Astrocyte (in vitro differentiated cells and primary cell): ENCODE measurements around the gene ALOX12. TPM values are rescaled to one million over a fixed set of nuclear protein-coding genes. Genes with fewer than 3 reads are reported as not detected.
A peak's percentile ranks its signal among the peaks of the same experiment; 100 is the strongest.

Experiments used
- DNase-seq: peaks from one replicate; pipeline ENCODE4 v3.0.0-alpha.2; 2010; ENCODE audit warnings: low read depth
- FAIRE-seq: peaks from 2 replicates; lab custom pipeline; 2011; peaks lifted over from hg19 to GRCh38; lab: Jason Lieb, UNC
- H2AFZ ChIP-seq: 2 replicates; pipeline ENCODE4 v1.6.0; 2012; ENCODE audit warnings: low read depth, low read length, inconsistent platforms
- H3K27ac ChIP-seq: 2 replicates; pipeline ENCODE4 v1.5.1; 2011; ENCODE audit warnings: low read depth, low read length, inconsistent platforms
- H3K27me3 ChIP-seq: 2 replicates; pipeline ENCODE4 v1.6.0; 2011; ENCODE audit warnings: low read length, inconsistent platforms; ENCODE audit not compliant: insufficient read depth
- H3K36me3 ChIP-seq: 2 replicates; pipeline ENCODE4 v1.5.1; 2011; ENCODE audit warnings: low read length, inconsistent platforms; ENCODE audit not compliant: insufficient read depth
- H3K4me1 ChIP-seq: 2 replicates; pipeline ENCODE4 v1.5.1; 2011; ENCODE audit warnings: low read length, inconsistent platforms; ENCODE audit not compliant: insufficient read depth
- H3K4me2 ChIP-seq: 2 replicates; pipeline ENCODE4 v1.6.0; 2012; ENCODE audit warnings: low read length, inconsistent platforms
- H3K4me3 ChIP-seq: 2 replicates; pipeline ENCODE4 v1.5.1; 2011; ENCODE audit warnings: low read depth, mild to moderate bottlenecking, low read length, inconsistent platforms; ENCODE audit not compliant: insufficient read depth
- H3K79me2 ChIP-seq: 2 replicates; pipeline ENCODE4 v1.6.0; 2012; ENCODE audit warnings: mild to moderate bottlenecking, low read length, inconsistent platforms; ENCODE audit not compliant: insufficient read depth
- H3K9ac ChIP-seq: 2 replicates; pipeline ENCODE4 v1.6.0; 2012; ENCODE audit warnings: mild to moderate bottlenecking, low read length, inconsistent platforms
- H3K9me3 ChIP-seq: 2 replicates; pipeline ENCODE4 v1.5.1; 2012; ENCODE audit warnings: low read depth, mild to moderate bottlenecking, low read length, inconsistent platforms; ENCODE audit not compliant: insufficient read depth
- H4K20me1 ChIP-seq: 2 replicates; pipeline ENCODE4 v1.6.0; 2012; ENCODE audit warnings: low read length, inconsistent platforms; ENCODE audit not compliant: insufficient read depth
- H3K27ac Mint-ChIP-seq: one replicate; pipeline ENCODE4 v1.8.0; 2021; ENCODE audit warnings: mild to moderate bottlenecking, mixed read lengths; ENCODE audit not compliant: unreplicated experiment
- H3K27me3 Mint-ChIP-seq: one replicate; pipeline ENCODE4 v1.8.0; 2021; ENCODE audit warnings: low read depth, mixed read lengths; ENCODE audit not compliant: unreplicated experiment
- H3K36me3 Mint-ChIP-seq: one replicate; pipeline ENCODE4 v1.8.0; 2021; ENCODE audit warnings: low read depth, mixed read lengths; ENCODE audit not compliant: unreplicated experiment
- H3K4me1 Mint-ChIP-seq: one replicate; pipeline ENCODE4 v1.8.0; 2021; ENCODE audit warnings: low read depth, mixed read lengths; ENCODE audit not compliant: unreplicated experiment
- H3K4me3 Mint-ChIP-seq: one replicate; pipeline ENCODE4 v1.8.0; 2021; ENCODE audit warnings: mild to moderate bottlenecking, moderate library complexity, mixed read lengths; ENCODE audit not compliant: unreplicated experiment
- H3K9me3 Mint-ChIP-seq: one replicate; pipeline ENCODE4 v1.8.0; 2021; ENCODE audit warnings: mild to moderate bottlenecking, mixed read lengths; ENCODE audit not compliant: unreplicated experiment
- EZH2 ChIP-seq: IDR thresholded peaks from 2 replicates; pipeline ENCODE4 v1.6.1; 2012; ENCODE audit warnings: mild to moderate bottlenecking, low read length, inconsistent platforms; ENCODE audit not compliant: insufficient read depth
- total RNA-seq: library from RNA; stranded (reverse); gene quantifications from 2 replicates; pipeline ENCODE4 v1.2.1, GENCODE V29; 2021
- TF ChIP-seq, protein P1 (sequence below): IDR thresholded peaks from 2 replicates; pipeline ENCODE4 v1.5.1; 2011; ENCODE audit warnings: low read depth, mild to moderate bottlenecking, inconsistent platforms, low read length, moderate library complexity; ENCODE audit not compliant: insufficient read depth

The ALOX12 gene
- total RNA-seq, 1 donor from 2014 or later, result not detected

DNA sequence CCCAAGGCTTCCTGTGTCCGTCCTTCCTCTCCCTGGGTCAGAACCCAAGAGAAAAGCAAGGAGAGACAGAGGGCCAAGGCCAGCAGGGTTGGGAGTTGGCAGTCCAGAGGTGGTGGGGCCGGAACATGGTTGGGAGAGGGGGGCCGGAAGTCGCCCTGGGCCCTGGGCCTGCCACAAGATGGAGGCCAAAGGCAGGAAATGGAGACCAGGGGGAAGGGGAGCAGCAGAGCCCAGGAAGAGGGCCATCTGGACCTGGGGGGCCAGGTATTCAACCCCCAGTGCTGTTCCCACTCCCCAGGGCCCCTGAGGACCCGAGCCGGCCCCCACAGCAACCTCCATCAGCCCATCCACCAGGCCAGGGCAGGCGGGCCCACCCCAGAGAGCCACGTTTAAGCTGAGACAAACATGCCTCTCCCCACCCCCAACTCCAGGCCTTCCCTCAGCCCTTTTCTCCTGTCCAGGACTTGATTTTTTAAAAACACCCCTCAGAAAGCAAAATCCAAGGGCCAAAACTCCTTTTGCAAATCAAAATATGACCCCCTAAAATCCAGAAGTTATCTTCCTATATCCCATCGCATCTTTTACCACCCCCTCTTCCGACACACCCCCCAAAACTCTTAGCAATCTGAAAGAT is 22.6 kb downstream of the ALOX12 start:
- Histone ChIP-seq H3K27me3 (peaks cover 10% of the 10 kb centered on the region), H3K79me2 (peaks cover 5% of the 10 kb centered on the region), H3K27ac (no peak overlapping the region), H3K36me3 (no peaks in the 10 kb centered on the region), H3K9ac (no peak overlapping the region), H3K9me3 (no peaks in the 10 kb centered on the region), H3K4me1 (peaks cover 24% of the 10 kb centered on the region), H4K20me1 (no peaks in the 10 kb centered on the region), H3K4me2 (no peak overlapping the region), H3K4me3 (no peak overlapping the region), H2AFZ (no peak overlapping the region)
- FAIRE-seq, result no peak
- peaks cover 25% of the 10 kb centered on the region for H3K27me3 Mint-ChIP-seq
- H3K27ac Mint-ChIP-seq, result no peak overlapping the region
- peaks cover 22% of the 10 kb centered on the region for H3K4me1 Mint-ChIP-seq
- no peaks in the 10 kb centered on the region for H3K9me3 Mint-ChIP-seq
- no peak for DNase-seq
- H3K36me3 Mint-ChIP-seq, result peaks cover 8% of the 10 kb centered on the region
- no peak for TF ChIP-seq EZH2
- TF ChIP-seq, protein P1, sequence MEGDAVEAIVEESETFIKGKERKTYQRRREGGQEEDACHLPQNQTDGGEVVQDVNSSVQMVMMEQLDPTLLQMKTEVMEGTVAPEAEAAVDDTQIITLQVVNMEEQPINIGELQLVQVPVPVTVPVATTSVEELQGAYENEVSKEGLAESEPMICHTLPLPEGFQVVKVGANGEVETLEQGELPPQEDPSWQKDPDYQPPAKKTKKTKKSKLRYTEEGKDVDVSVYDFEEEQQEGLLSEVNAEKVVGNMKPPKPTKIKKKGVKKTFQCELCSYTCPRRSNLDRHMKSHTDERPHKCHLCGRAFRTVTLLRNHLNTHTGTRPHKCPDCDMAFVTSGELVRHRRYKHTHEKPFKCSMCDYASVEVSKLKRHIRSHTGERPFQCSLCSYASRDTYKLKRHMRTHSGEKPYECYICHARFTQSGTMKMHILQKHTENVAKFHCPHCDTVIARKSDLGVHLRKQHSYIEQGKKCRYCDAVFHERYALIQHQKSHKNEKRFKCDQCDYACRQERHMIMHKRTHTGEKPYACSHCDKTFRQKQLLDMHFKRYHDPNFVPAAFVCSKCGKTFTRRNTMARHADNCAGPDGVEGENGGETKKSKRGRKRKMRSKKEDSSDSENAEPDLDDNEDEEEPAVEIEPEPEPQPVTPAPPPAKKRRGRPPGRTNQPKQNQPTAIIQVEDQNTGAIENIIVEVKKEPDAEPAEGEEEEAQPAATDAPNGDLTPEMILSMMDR, result no peak
- H3K4me3 Mint-ChIP-seq, result no peak overlapping the region

DNA sequence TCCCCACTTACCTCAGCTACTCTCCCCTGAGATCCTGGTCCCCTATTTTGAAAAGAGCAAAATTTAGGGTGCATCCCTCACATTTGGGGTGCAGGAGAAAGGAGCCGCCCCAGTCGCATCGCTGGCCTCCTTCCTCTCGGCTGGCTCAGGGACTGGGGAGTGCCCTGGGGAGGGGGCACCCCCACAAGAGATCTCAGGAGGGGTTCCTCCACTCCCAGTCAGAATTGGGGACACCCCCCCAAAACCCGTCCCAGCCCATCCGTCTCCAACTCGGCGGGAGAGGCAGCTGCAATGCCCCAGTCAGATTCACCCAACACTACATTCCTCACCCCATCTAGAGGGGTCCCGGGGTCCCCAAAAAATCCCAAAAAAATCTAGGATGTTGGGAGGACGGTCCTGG is 23.5 kb downstream of the ALOX12 start:
- H3K27me3 ChIP-seq, result peaks cover 10% of the 10 kb centered on the region
- H3K9ac ChIP-seq, result peak overlapping the region; percentile 73
- H3K4me2 ChIP-seq, result peak overlapping the region; percentile 86
- DNase-seq (no peak), FAIRE-seq (no peak)
- Mint-ChIP-seq H3K4me3 (no peak overlapping the region), H3K4me1 (peaks cover 15% of the 10 kb centered on the region), H3K27ac (no peak overlapping the region), H3K9me3 (no peaks in the 10 kb centered on the region), H3K36me3 (peaks cover 7% of the 10 kb centered on the region), H3K27me3 (peaks cover 27% of the 10 kb centered on the region)
- no peaks in the 10 kb centered on the region for H3K9me3 ChIP-seq
- H3K4me3 ChIP-seq, result peak overlapping the region; percentile 49
- peak overlapping the region; percentile 97 for H2AFZ ChIP-seq
- H3K4me1 ChIP-seq, result peaks cover 15% of the 10 kb centered on the region
- H3K36me3 ChIP-seq, result no peaks in the 10 kb centered on the region
- H3K79me2 ChIP-seq, result no peaks in the 10 kb centered on the region
- no peak for TF ChIP-seq EZH2
- TF ChIP-seq, protein P1, result no peak
- no peak overlapping the region for H3K27ac ChIP-seq
- no peaks in the 10 kb centered on the region for H4K20me1 ChIP-seq

DNA sequence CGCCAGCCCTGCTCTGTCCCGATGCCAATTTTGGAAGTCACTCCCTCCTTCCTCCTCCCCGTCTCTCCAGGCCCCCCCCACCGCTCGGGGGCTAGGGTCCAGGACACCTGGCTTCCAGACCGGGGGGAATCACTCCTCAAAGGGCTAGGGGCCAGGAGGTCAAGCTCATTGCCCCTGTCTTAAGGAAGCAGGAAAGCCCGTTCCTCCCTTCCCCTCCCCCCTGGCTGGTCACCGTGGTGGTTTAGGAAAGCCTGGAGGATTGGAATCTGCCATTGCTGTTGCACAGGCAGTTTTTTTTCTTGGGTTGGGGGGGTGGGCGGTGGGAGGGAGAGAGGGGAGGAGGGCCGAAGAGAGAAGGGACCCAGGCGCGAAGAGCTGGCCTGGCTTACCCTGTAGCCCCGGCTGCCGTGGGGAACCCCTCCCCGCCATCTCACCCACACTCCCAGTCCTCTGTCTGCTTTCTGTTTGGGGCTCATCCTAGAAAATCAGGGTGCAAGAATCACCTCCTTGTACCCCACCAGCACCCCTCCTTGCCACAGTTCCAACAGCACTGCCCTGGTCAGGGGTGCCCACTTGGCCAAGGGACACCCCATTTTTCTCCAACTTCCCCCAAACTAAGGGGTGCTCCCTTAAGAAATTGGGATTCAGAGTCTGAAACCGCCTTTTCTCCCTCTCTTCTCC is 24.1 kb downstream of the ALOX12 start:
- H3K9me3 Mint-ChIP-seq, result no peaks in the 10 kb centered on the region
- H3K4me2 ChIP-seq, result peak overlapping the region; percentile 86

More for the DNA sequence above, 24.1 kb downstream of the ALOX12 start:
- no peak for TF ChIP-seq EZH2
- TF ChIP-seq, protein P1, result no peak
- no peak overlapping the region for H3K27ac ChIP-seq
- Mint-ChIP-seq H3K27ac (no peak overlapping the region), H3K36me3 (peaks cover 5% of the 10 kb centered on the region), H3K4me1 (peaks cover 14% of the 10 kb centered on the region), H3K27me3 (peaks cover 27% of the 10 kb centered on the region), H3K4me3 (no peak overlapping the region)
- no peaks in the 10 kb centered on the region for H3K9me3 ChIP-seq
- H3K27me3 ChIP-seq, result peaks cover 10% of the 10 kb centered on the region
- no peaks in the 10 kb centered on the region for H4K20me1 ChIP-seq
- H2AFZ ChIP-seq, result peak overlapping the region; percentile 97
- FAIRE-seq, result no peak
- peak overlapping the region; percentile 49 for H3K4me3 ChIP-seq
- H3K79me2 ChIP-seq, result no peaks in the 10 kb centered on the region
- peak overlapping the region; percentile 73 for H3K9ac ChIP-seq
- peak; percentile 29 for DNase-seq
- peaks cover 14% of the 10 kb centered on the region for H3K4me1 ChIP-seq
- no peaks in the 10 kb centered on the region for H3K36me3 ChIP-seq
